Kidney (tissue), 14 donors: ENCODE data around the gene NPSR1. TPM values are rescaled to one million over a fixed set of nuclear protein-coding genes. Genes with fewer than 3 reads are reported as not detected.

Source experiments
- DNase-seq, 5 donors: peaks; one replicate each; pipeline ENCODE4 v3.0.0-alpha.2; 2013 to 2020
- FAIRE-seq: peaks from 2 replicates; lab custom pipeline; 2012; peaks lifted over from hg19 to GRCh38; lab: Jason Lieb, UNC
- H3K27ac ChIP-seq, 2 donors: one replicate each; pipeline ENCODE4 v1.7.0; 2013; ENCODE audit warnings: low read depth in 2 of 2, low read length in 2 of 2, inconsistent platforms in 1 of 2
- H3K27me3 ChIP-seq: one replicate; pipeline ENCODE4 v1.7.1; 2013; ENCODE audit warnings: low read length, inconsistent platforms; ENCODE audit not compliant: control insufficient read depth, insufficient read depth
- H3K36me3 ChIP-seq, 3 donors: one replicate each; pipeline versions ENCODE4 v1.7.0 to v1.7.1; 2013; ENCODE audit warnings: low read length in 3 of 3, control low read depth in 1 of 3, inconsistent platforms in 1 of 3; ENCODE audit not compliant: insufficient read depth in 3 of 3, control insufficient read depth in 2 of 3
- H3K4me1 ChIP-seq, 3 donors: one replicate each; pipeline versions ENCODE4 v1.7.0 to v1.7.1; 2013; ENCODE audit warnings: low read length in 3 of 3, inconsistent platforms in 1 of 3, low read depth in 1 of 3; ENCODE audit not compliant: control insufficient read depth in 2 of 3, insufficient read depth in 2 of 3
- H3K4me3 ChIP-seq, 3 donors: one replicate each; pipeline versions ENCODE4 v1.7.0 to v1.8.1; 2013; ENCODE audit warnings: low read length in 3 of 3, control low read depth in 1 of 3, inconsistent platforms in 1 of 3
- H3K9ac ChIP-seq, 3 donors: one replicate each; pipeline versions ENCODE4 v1.7.0 to v1.7.1; 2013; ENCODE audit warnings: low read length in 3 of 3, control low read depth in 1 of 3, inconsistent platforms in 1 of 3
- H3K9me3 ChIP-seq, 3 donors: one replicate each; pipeline versions ENCODE4 v1.7.0 to v1.7.1; 2013; ENCODE audit warnings: low read length in 3 of 3, control low read depth in 1 of 3, inconsistent platforms in 1 of 3; ENCODE audit not compliant: control insufficient read depth in 2 of 3, insufficient read depth in 1 of 3
- CTCF ChIP-seq: IDR thresholded peaks from 3 replicates; pipeline ENCODE4 v1.5.1; 2012; ENCODE audit warnings: mild to moderate bottlenecking, moderate library complexity, borderline replicate concordance; ENCODE audit not compliant: insufficient read depth; ENCODE audit errors: extremely low read depth
- intact Hi-C: fragments of 100-400 bp; cut with DNase I; formaldehyde crosslinking; loops from one replicate; pipeline ENCODE4 v1.11.1; 2022
- polyA plus RNA-seq: library from polyadenylated mRNA; stranded (reverse); fragments of 350-450 nt; fragmentation: Illumina TruSeq; extraction: RNeasy Lipid Tissue Mini Kit (QIAGEN cat#74804); gene quantifications from one replicate; pipeline ENCODE4 v1.2.3, GENCODE V29; 2014; ENCODE audit warnings: low read depth, low replicate concordance; ENCODE audit not compliant: insufficient read depth
- total RNA-seq: library from RNA; stranded (reverse); fragmentation: NEBNext Ultra II Directional; extraction: Animal tissue kit (Norgen Biotek cat#: 25700); gene quantifications from one replicate; pipeline ENCODE4 v1.2.1, GENCODE V29; 2021
- donor health status: control.
- donor health status: control.
- donor health status: control.
- donor health status: control.
- donor health status: control.
- donor health status: DM: yes; HTN: yes; CAD: no.
- donor health status: Normal renal cell carcinoma (clear cell type).

The NPSR1 gene
- total and polyA plus RNA-seq, 2 donors from 2014 or later = not detected

- Histone ChIP-seq H3K27ac (peak overlapping the region; percentile 61 to 73), H3K9me3 (no peaks in the 10 kb centered on the region), H3K27me3 (no peaks in the 10 kb centered on the region), H3K9ac (peak overlapping the region in 1 of 3 donors; percentile 10), H3K4me3 (no peak overlapping the region), H3K4me1 (peaks cover 2 to 6% (median 3%) of the 10 kb centered on the region in 3 donors), H3K36me3 (no peaks in the 10 kb centered on the region)
- FAIRE-seq (no peak), DNase-seq (peak in 3 of 5 donors; percentile 32 to 93 (median 48))
- intact Hi-C loops = no loop called here
- no peak for TF ChIP-seq CTCF
Observed at GRCh38 chr7:34747867-34748727, 90.1 kb downstream of the NPSR1 start.

GRCh38 chr7:34748728-34749089, 90.7 kb downstream of the NPSR1 start:
- Histone ChIP-seq H3K9ac (peak overlapping the region in 1 of 3 donors; percentile 10), H3K27me3 (no peaks in the 10 kb centered on the region)

GRCh38 chr7:34749446-34749845, 91.4 kb downstream of the NPSR1 start:
- DNase-seq (no peak), FAIRE-seq (no peak)
- Histone ChIP-seq H3K4me1 (peaks cover 2 to 6% (median 3%) of the 10 kb centered on the region in 3 donors), H3K36me3 (no peaks in the 10 kb centered on the region), H3K9ac (peak overlapping the region in 1 of 3 donors; percentile 10), H3K27me3 (no peaks in the 10 kb centered on the region), H3K4me3 (no peak overlapping the region), H3K9me3 (no peaks in the 10 kb centered on the region), H3K27ac (no peak overlapping the region)
- intact Hi-C loops = no loop called here
- no peak for TF ChIP-seq CTCF

More at GRCh38 chr7:34748728-34749089, 90.7 kb downstream of the NPSR1 start:
- peak overlapping the region; percentile 61 to 71 for H3K27ac ChIP-seq
- H3K9me3 ChIP-seq = no peaks in the 10 kb centered on the region
- no peak for TF ChIP-seq CTCF
- no peak overlapping the region for H3K4me3 ChIP-seq
- peaks cover 2 to 6% (median 3%) of the 10 kb centered on the region in 3 donors for H3K4me1 ChIP-seq
- intact Hi-C loops = no loop called here
- FAIRE-seq = no peak
- no peaks in the 10 kb centered on the region for H3K36me3 ChIP-seq
- no peak for DNase-seq
